ENCODE measurements around the gene VCAN.

DNA sequence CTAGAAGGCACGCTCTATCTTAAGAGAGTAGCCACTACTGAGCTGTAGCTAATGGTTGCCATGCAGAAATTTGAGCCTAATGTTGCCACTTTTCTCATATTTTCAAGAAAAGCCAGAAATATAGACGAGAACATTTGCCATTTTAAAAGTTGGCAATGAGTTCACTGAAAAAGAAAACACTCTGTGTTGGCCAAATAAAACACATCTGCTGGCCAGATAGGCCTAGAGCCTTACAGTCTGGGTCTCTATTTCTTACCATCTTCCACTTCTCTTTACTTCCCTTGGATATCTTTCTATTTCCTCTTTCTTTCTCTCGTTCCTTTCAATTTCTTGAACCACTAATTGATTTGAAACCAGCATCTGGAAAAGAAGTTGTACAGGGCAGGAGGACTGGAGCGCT lies 36.6 kb upstream of the VCAN start:
- no peak for TF ChIP-seq POLR2A (IDR thresholded peaks at IDR 0.05)
- no peak for TF ChIP-seq EP300 (IDR thresholded peaks at IDR 0.05)

Data from stomach (tissue), 4 donors.